Body of pancreas (tissue), 4 donors: ENCODE measurements around the gene RDH14. TPM values are rescaled to one million over a fixed set of nuclear protein-coding genes. Genes with fewer than 3 reads are reported as not detected.

Source experiments
- ATAC-seq: fragments of 150-250 bp; one replicate; pipeline ENCODE4 v1.9.1; 2016
- DNase-seq, 4 donors: peaks; one replicate each; pipeline ENCODE4 v3.0.0-alpha.2; 2019
- H3K27ac ChIP-seq, 4 donors: fragments of 200-600 bp; sonication (generic); 1 replicate in 3 of 4; 2 replicates in 1 of 4; pipeline versions ENCODE4 v1.5.1 to v1.6.1; 2016 to 2019; ENCODE audit warnings: mild to moderate bottlenecking in 1 of 4, mixed read lengths in 1 of 4, moderate library complexity in 1 of 4
- H3K27me3 ChIP-seq, 2 donors: fragments of 200-600 bp; sonication (generic); one replicate each; pipeline ENCODE4 v1.6.0; 2016; ENCODE audit warnings: mild to moderate bottlenecking in 1 of 2
- H3K36me3 ChIP-seq, 2 donors: fragments of 200-600 bp; sonication (generic); replicated peaks in 1 of 2; 2 replicates each; pipeline ENCODE4 v1.5.1; 2016; ENCODE audit warnings: low read depth in 2 of 2; ENCODE audit not compliant: insufficient read depth in 1 of 2
- H3K4me1 ChIP-seq: fragments of 200-600 bp; sonication (generic); one replicate; pipeline ENCODE4 v1.6.0; 2016
- H3K4me3 ChIP-seq, 2 donors: fragments of 200-600 bp; sonication (generic); 1 replicate in 1 of 2; 2 replicates in 1 of 2; pipeline ENCODE4 v1.5.1; 2016 to 2019
- H3K9me3 ChIP-seq, 3 donors: fragments of 200-600 bp; sonication (generic); 1 replicate in 2 of 3; 2 replicates in 1 of 3; pipeline ENCODE4 v1.5.1; 2016
- CTCF ChIP-seq, 7 experiments: fragments of 450-650 bp in 4 of 7; fragments of 200-600 bp in 3 of 7; sonication (generic) in 3 of 7; IDR thresholded peaks; one replicate each; pipeline ENCODE4 v1.5.1; 2016 to 2019; ENCODE audit warnings: antibody characterized with exemption in 7 of 7
- POLR2A ChIP-seq, 3 donors: fragments of 450-650 bp; IDR thresholded peaks; one replicate each; pipeline ENCODE4 v1.6.1; 2016; ENCODE audit warnings: antibody characterized with exemption in 3 of 3, mild to moderate bottlenecking in 2 of 3
- WGBS, 2 donors: methylation state at CpG; one replicate each; pipeline ENCODE4 v1.1.5; 2017; 5-methylcytosine and 5-hydroxymethylcytosine counted together
- intact Hi-C: fragments of 100-400 bp; cut with DNase I; formaldehyde crosslinking; loops from one replicate; pipeline ENCODE4 v1.15.1; 2023
- total RNA-seq, 2 donors: library from RNA; depleted of rRNA; stranded (reverse); fragments of >200 nt; gene quantifications; one replicate each; pipeline ENCODE4 v1.1.0, GENCODE V29; 2016

The RDH14 gene
- total RNA-seq, 2 donors from 2014 or later = 11.9 to 18.4 TPM

GRCh38 chr2:18589354-18589753 lies 28.9 kb upstream of the RDH14 start, which contains the start of gene NT5C1B:
NT5C1B (minus strand) TSS chr2:18589569; CDS start chr2:18589468, 101 bp downstream.
- Histone ChIP-seq H3K36me3 (no peaks in the 10 kb centered on the region), H3K27me3 (no peaks in the 10 kb centered on the region), H3K9me3 (no peaks in the 10 kb centered on the region), H3K4me1 (no peaks in the 10 kb centered on the region), H3K27ac (no peak within 1 kb of the TSS), H3K4me3 (no peak within 1 kb of the TSS)
- WGBS, 2 donors = 82 to 93% methylated on average over 1 of the region's 1 CpG
- ATAC-seq (no peak), DNase-seq (no peak)
- TF ChIP-seq POLR2A (IDR thresholded peaks at IDR 0.05) (no peak), CTCF (IDR thresholded peaks at IDR 0.05) (no peak)
- intact Hi-C loops = no loop called here

GRCh38 chr2:18588802-18589201 lies 28.3 kb upstream of the RDH14 start:
- H3K27me3 ChIP-seq = no peaks in the 10 kb centered on the region
- H3K4me1 ChIP-seq = no peaks in the 10 kb centered on the region
- DNase-seq (no peak), ATAC-seq (no peak)
- WGBS, 2 donors = 86 to 100% methylated on average over 1 of the region's 1 CpG
- H3K9me3 ChIP-seq = no peaks in the 10 kb centered on the region
- TF ChIP-seq CTCF (IDR thresholded peaks at IDR 0.05) (no peak), POLR2A (IDR thresholded peaks at IDR 0.05) (no peak)
- H3K36me3 ChIP-seq = no peaks in the 10 kb centered on the region
- intact Hi-C loops = no loop called here
- no peak overlapping the region for H3K4me3 ChIP-seq
- H3K27ac ChIP-seq = no peak overlapping the region

GRCh38 chr2:18588049-18588448 lies 27.6 kb upstream of the RDH14 start:
- H3K36me3 ChIP-seq = no peaks in the 10 kb centered on the region
- H3K27me3 ChIP-seq = no peaks in the 10 kb centered on the region
- H3K27ac ChIP-seq = no peak overlapping the region
- intact Hi-C loops = no loop called here
- ATAC-seq = no peak
- WGBS, 2 donors = 83 to 97% methylated on average over 1 of the region's 1 CpG
- H3K4me1 ChIP-seq = no peaks in the 10 kb centered on the region
- no peaks in the 10 kb centered on the region for H3K9me3 ChIP-seq
- DNase-seq = no peak
- no peak overlapping the region for H3K4me3 ChIP-seq
- TF ChIP-seq POLR2A (IDR thresholded peaks at IDR 0.05) (no peak), CTCF (IDR thresholded peaks at IDR 0.05) (no peak)

GRCh38 chr2:18585526-18585925 lies 25.1 kb upstream of the RDH14 start:
- no peak overlapping the region for H3K27ac ChIP-seq
- TF ChIP-seq POLR2A (IDR thresholded peaks at IDR 0.05) (no peak), CTCF (IDR thresholded peaks at IDR 0.05) (no peak)
- ATAC-seq = no peak
- H3K4me1 ChIP-seq = no peaks in the 10 kb centered on the region
- no peaks in the 10 kb centered on the region for H3K36me3 ChIP-seq
- no peaks in the 10 kb centered on the region for H3K9me3 ChIP-seq
- no peak for DNase-seq
- WGBS, 2 donors = 88 to 94% methylated on average over 3 of the region's 3 CpGs
- no peaks in the 10 kb centered on the region for H3K27me3 ChIP-seq
- H3K4me3 ChIP-seq = no peak overlapping the region
- intact Hi-C loops = no loop called here

GRCh38 chr2:18584608-18584954 lies 24.1 kb upstream of the RDH14 start:
- H3K4me3 ChIP-seq = no peak overlapping the region
- 74 to 80% methylated on average over 22 to 28 of the region's 32 CpGs for WGBS, 2 donors
- H3K36me3 ChIP-seq = no peaks in the 10 kb centered on the region
- intact Hi-C loops = no loop called here
- DNase-seq = no peak
- no peak overlapping the region for H3K27ac ChIP-seq
- no peaks in the 10 kb centered on the region for H3K4me1 ChIP-seq
- no peaks in the 10 kb centered on the region for H3K9me3 ChIP-seq
- no peaks in the 10 kb centered on the region for H3K27me3 ChIP-seq
- TF ChIP-seq CTCF (IDR thresholded peaks at IDR 0.05) = no peak
- no peak for TF ChIP-seq POLR2A (IDR thresholded peaks at IDR 0.05)
- ATAC-seq = no peak
